HPDE6-E6E7 (cell line): ENCODE measurements around the gene USP12.
"Not testable (repeated sequence)": the region's sequence is repeated elsewhere in the genome, so short reads cannot be mapped to it uniquely, and the experiment has no call there.

Experiments
- DNase-seq: peaks from one replicate; pipeline ENCODE4 v3.0.0; 2011; ENCODE audit warnings: missing footprints; ENCODE audit errors: extremely low spot score

The USP12 gene

GRCh38 chr13:27079421-27079958 is 92.1 kb downstream of the USP12 start:
- no peak for DNase-seq

- no peak for DNase-seq
These were observed 94.2 kb downstream of the USP12 start for GRCh38 chr13:27077451-27077850.

- DNase-seq: no peak
These were observed 95.2 kb downstream of the USP12 start for GRCh38 chr13:27076421-27076820.

- DNase-seq: no peak
These were observed 98.4 kb downstream of the USP12 start for GRCh38 chr13:27073186-27073585.

GRCh38 chr13:27066123-27066522 is 105.5 kb downstream of the USP12 start:
- DNase-seq: not testable (repeated sequence)

- DNase-seq: no peak
These were observed 106.0 kb downstream of the USP12 start for GRCh38 chr13:27065582-27065981.

GRCh38 chr13:27064252-27064995 is 107.2 kb downstream of the USP12 start:
- DNase-seq: no peak

- DNase-seq: no peak
These were observed 113.8 kb downstream of the USP12 start for GRCh38 chr13:27057817-27058216.

GRCh38 chr13:27055526-27055925 is 116.1 kb downstream of the USP12 start:
- DNase-seq: no peak

GRCh38 chr13:27054760-27055159 is 116.9 kb downstream of the USP12 start:
- no peak for DNase-seq

- DNase-seq: peak; percentile 43
These were observed 117.6 kb downstream of the USP12 start for GRCh38 chr13:27053902-27054595.

GRCh38 chr13:27053210-27053884 is 118.3 kb downstream of the USP12 start:
- no peak for DNase-seq

- no peak for DNase-seq
These were observed 118.9 kb downstream of the USP12 start for GRCh38 chr13:27052551-27053208.

- no peak for DNase-seq
These were observed 124.5 kb downstream of the USP12 start for GRCh38 chr13:27047081-27047480.

GRCh38 chr13:27044837-27045570 is 126.6 kb downstream of the USP12 start:
- no peak for DNase-seq

GRCh38 chr13:27043013-27043412 is 128.6 kb downstream of the USP12 start:
- peak; percentile 44 for DNase-seq

GRCh38 chr13:27041341-27041740 is 130.3 kb downstream of the USP12 start:
- DNase-seq: no peak

GRCh38 chr13:27040826-27041108 is 130.8 kb downstream of the USP12 start:
- DNase-seq: no peak

GRCh38 chr13:27039171-27039701 is 132.4 kb downstream of the USP12 start:
- no peak for DNase-seq

- DNase-seq: no peak
These were observed 133.3 kb downstream of the USP12 start for GRCh38 chr13:27038323-27038722.

- no peak for DNase-seq
These were observed 134.0 kb downstream of the USP12 start for GRCh38 chr13:27037571-27037970.
